ENCODE measurements around the gene GAMT. TPM values are rescaled to one million over a fixed set of nuclear protein-coding genes. Genes with fewer than 3 reads are reported as not detected.

GAMT gene
- total and polyA plus RNA-seq, 2 donors (not counting 1 experiment from before 2014, with no cell fraction given), result 20.0 to 44.1 TPM

DNA sequence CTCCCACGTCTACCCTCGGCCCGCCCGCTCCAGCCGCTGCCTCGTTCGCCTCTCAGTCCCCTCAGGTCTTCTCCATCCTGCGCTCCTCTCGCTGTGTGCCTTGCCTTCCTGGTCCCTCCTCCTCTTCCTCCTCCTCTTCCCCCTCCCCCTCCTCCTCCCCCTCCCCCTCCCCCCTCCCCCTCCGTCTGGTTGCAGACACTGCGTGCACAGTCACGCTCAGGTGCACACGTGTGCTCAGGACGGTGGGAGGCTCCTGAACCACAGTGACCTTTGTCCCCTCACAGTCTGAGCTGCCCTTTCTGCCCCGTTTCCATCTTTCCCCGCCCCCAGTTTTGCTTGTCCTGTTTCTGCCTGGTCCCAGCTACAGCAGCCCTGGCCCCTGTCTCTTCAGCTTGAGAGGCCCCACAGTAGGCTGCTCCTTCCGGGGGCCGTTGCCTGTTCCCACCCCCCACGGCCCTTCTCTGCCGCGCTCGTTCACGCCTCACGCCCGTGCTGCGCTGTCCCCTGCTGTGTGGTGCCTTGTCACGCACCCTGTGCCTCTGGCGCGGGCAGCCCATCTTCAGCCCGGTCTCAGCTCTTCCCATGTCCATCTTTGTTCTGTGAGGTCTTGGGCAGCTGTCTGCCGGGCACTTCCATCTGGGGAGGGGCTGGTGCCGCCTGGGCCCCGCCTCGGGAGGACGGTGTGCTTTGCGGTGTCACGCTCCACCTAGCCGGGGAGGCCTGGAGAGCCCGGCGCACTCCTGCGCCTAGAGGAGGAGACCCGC is 23.0 kb upstream of the GAMT start:
- H3K79me2 ChIP-seq (ENCODE audit: control insufficient read depth, insufficient read depth, low read length), result peaks cover 49% of the 10 kb centered on the region

DNA sequence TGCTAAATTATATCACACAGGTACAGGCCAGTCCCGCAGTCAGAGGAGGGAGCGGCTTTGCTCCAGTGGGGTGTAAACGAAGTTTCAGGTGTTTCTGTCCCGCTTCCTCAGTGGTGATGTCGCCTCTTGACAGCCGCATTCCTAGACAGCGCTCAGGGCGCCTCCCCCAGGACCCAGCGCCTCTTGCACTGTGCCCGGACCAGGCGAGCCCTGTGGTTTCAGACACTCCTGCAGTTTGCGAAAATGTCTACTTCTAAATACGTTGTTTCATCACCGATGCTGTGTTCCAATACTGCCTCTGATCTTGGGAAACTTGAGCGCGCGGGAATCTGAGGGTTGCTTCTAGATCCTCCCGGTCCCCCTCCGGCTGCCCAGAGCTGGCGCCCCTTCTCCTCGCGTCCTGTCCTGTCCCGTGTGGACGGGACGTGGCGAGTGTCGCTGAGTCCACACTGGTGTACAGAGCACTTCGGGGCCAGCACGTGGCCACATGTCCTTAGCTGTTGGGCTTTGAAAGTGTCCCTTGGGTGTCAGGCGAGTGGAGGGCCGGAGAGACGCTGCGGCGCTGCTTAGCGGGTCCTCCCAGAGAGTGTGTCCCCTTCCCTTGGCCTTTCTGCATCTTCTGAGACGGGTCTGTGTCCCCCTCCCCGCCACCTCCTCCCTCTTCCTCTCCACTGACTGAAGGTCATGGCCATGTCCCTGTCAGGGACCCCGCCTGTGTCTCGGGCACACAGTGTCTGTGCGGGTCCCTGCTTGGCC is 22.3 kb upstream of the GAMT start:
- H3K9me3 ChIP-seq (ENCODE audit: control insufficient read depth, insufficient read depth, low read depth, low read length), result no peaks in the 10 kb centered on the region
- H4K20me1 ChIP-seq (ENCODE audit: control insufficient read depth, extremely low read depth, insufficient read depth, low read length), result no peaks in the 10 kb centered on the region
- no peak overlapping the region for H2AFZ ChIP-seq (ENCODE audit: low read length)
- no peak for DNase-seq (ENCODE audit: low read depth in 2 of 2)
- H3K4me3 ChIP-seq (replicated peaks in 1 of 4; ENCODE audit: control extremely low read depth in 1 of 4, insufficient read depth in 1 of 4, low read depth in 3 of 4, low read length in 4 of 4), result no peak overlapping the region
- no peak overlapping the region for H3K27ac ChIP-seq (ENCODE audit: insufficient read depth, low read length)
- H3K27me3 ChIP-seq (ENCODE audit: control insufficient read depth, insufficient read depth, low read length), result no peaks in the 10 kb centered on the region
- peaks cover 57% of the 10 kb centered on the region for H3K79me2 ChIP-seq (ENCODE audit: control insufficient read depth, insufficient read depth, low read length)
- H3K4me1 ChIP-seq (ENCODE audit: control insufficient read depth, extremely low read depth, insufficient read depth, low read length), result no peaks in the 10 kb centered on the region
- no peak overlapping the region for H3K9ac ChIP-seq (ENCODE audit: insufficient read depth, low read length)
- H3K4me2 ChIP-seq (ENCODE audit: extremely low read depth, insufficient read depth, low read length), result no peak overlapping the region
- peaks cover 57% of the 10 kb centered on the region for H3K36me3 ChIP-seq (ENCODE audit: control insufficient read depth, insufficient read depth, low read length)
- TF ChIP-seq, protein P1, sequence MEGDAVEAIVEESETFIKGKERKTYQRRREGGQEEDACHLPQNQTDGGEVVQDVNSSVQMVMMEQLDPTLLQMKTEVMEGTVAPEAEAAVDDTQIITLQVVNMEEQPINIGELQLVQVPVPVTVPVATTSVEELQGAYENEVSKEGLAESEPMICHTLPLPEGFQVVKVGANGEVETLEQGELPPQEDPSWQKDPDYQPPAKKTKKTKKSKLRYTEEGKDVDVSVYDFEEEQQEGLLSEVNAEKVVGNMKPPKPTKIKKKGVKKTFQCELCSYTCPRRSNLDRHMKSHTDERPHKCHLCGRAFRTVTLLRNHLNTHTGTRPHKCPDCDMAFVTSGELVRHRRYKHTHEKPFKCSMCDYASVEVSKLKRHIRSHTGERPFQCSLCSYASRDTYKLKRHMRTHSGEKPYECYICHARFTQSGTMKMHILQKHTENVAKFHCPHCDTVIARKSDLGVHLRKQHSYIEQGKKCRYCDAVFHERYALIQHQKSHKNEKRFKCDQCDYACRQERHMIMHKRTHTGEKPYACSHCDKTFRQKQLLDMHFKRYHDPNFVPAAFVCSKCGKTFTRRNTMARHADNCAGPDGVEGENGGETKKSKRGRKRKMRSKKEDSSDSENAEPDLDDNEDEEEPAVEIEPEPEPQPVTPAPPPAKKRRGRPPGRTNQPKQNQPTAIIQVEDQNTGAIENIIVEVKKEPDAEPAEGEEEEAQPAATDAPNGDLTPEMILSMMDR (conservative IDR thresholded peaks at IDR 0.05 in 1 of 2, IDR thresholded peaks at IDR 0.05 in 1 of 2; ENCODE audit: low read depth in 1 of 2, low read length in 2 of 2), result no peak
- TF ChIP-seq EZH2 (IDR thresholded peaks at IDR 0.05; ENCODE audit: low read length, missing control alignments), result no peak

More for the DNA sequence above, 23.0 kb upstream of the GAMT start:
- no peak for DNase-seq (ENCODE audit: low read depth in 2 of 2)
- H3K4me2 ChIP-seq (ENCODE audit: extremely low read depth, insufficient read depth, low read length), result no peak overlapping the region
- no peaks in the 10 kb centered on the region for H3K4me1 ChIP-seq (ENCODE audit: control insufficient read depth, extremely low read depth, insufficient read depth, low read length)
- H2AFZ ChIP-seq (ENCODE audit: low read length), result no peak overlapping the region
- no peak overlapping the region for H3K27ac ChIP-seq (ENCODE audit: insufficient read depth, low read length)
- no peaks in the 10 kb centered on the region for H3K27me3 ChIP-seq (ENCODE audit: control insufficient read depth, insufficient read depth, low read length)
- H3K9me3 ChIP-seq (ENCODE audit: control insufficient read depth, insufficient read depth, low read depth, low read length), result no peaks in the 10 kb centered on the region
- peaks cover 56% of the 10 kb centered on the region for H3K36me3 ChIP-seq (ENCODE audit: control insufficient read depth, insufficient read depth, low read length)
- H3K9ac ChIP-seq (ENCODE audit: insufficient read depth, low read length), result no peak overlapping the region
- H3K4me3 ChIP-seq (replicated peaks in 1 of 4; ENCODE audit: control extremely low read depth in 1 of 4, insufficient read depth in 1 of 4, low read depth in 3 of 4, low read length in 4 of 4), result no peak overlapping the region
- TF ChIP-seq, protein P1 (conservative IDR thresholded peaks at IDR 0.05 in 1 of 2, IDR thresholded peaks at IDR 0.05 in 1 of 2; ENCODE audit: low read depth in 1 of 2, low read length in 2 of 2), result no peak
- TF ChIP-seq EZH2 (IDR thresholded peaks at IDR 0.05; ENCODE audit: low read length, missing control alignments), result no peak
- no peaks in the 10 kb centered on the region for H4K20me1 ChIP-seq (ENCODE audit: control insufficient read depth, extremely low read depth, insufficient read depth, low read length)

DNA sequence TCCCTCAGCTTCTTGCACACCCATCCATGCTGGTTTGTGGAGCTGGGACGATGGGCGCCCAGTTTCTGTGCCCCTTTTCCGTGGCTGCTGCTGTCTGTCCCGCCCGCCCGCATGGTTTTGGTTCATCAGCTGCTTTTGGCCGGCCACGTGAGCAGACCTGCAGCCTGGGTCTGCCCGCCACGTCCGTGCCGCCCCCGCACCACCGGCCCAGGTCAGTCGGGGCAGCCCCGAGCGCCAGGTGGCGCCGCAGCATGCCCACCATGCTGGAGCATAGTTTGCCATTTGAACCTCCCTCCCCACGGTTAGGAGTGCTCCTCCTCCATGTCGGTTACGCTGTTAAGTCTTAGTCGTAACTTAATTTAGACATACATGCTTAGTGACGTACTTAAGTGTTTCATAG is 21.6 kb upstream of the GAMT start:
- peaks cover 63% of the 10 kb centered on the region for H3K79me2 ChIP-seq (ENCODE audit: control insufficient read depth, insufficient read depth, low read length)
- H3K9me3 ChIP-seq (ENCODE audit: control insufficient read depth, insufficient read depth, low read depth, low read length), result no peaks in the 10 kb centered on the region
- H4K20me1 ChIP-seq (ENCODE audit: control insufficient read depth, extremely low read depth, insufficient read depth, low read length), result no peaks in the 10 kb centered on the region
- peaks cover 62% of the 10 kb centered on the region for H3K36me3 ChIP-seq (ENCODE audit: control insufficient read depth, insufficient read depth, low read length)
- no peak for DNase-seq (ENCODE audit: low read depth in 2 of 2)
- H3K27me3 ChIP-seq (ENCODE audit: control insufficient read depth, insufficient read depth, low read length), result no peaks in the 10 kb centered on the region
- H2AFZ ChIP-seq (ENCODE audit: low read length), result no peak overlapping the region
- no peak overlapping the region for H3K27ac ChIP-seq (ENCODE audit: insufficient read depth, low read length)
- H3K4me1 ChIP-seq (ENCODE audit: control insufficient read depth, extremely low read depth, insufficient read depth, low read length), result no peaks in the 10 kb centered on the region
- TF ChIP-seq EZH2 (IDR thresholded peaks at IDR 0.05; ENCODE audit: low read length, missing control alignments), result no peak
- TF ChIP-seq, protein P1 (conservative IDR thresholded peaks at IDR 0.05 in 1 of 2, IDR thresholded peaks at IDR 0.05 in 1 of 2; ENCODE audit: low read depth in 1 of 2, low read length in 2 of 2), result no peak
- H3K4me2 ChIP-seq (ENCODE audit: extremely low read depth, insufficient read depth, low read length), result no peak overlapping the region
- no peak overlapping the region for H3K9ac ChIP-seq (ENCODE audit: insufficient read depth, low read length)
- no peak overlapping the region for H3K4me3 ChIP-seq (replicated peaks in 1 of 4; ENCODE audit: control extremely low read depth in 1 of 4, insufficient read depth in 1 of 4, low read depth in 3 of 4, low read length in 4 of 4)
